HepG2 (cell line): ENCODE measurements around the gene RAD51. TPM values are rescaled to one million over a fixed set of nuclear protein-coding genes. Genes with fewer than 3 reads are reported as not detected.

ENCODE experiments used
- DDIT3 ChIP-seq: sonication (generic); formaldehyde crosslinking; IDR thresholded peaks from 2 replicates; pipeline ENCODE4 v1.4.0; 2020; ENCODE audit warnings: mild to moderate bottlenecking, missing genetic modification reagents
- FOXK2 ChIP-seq: fragments of 450-650 bp; IDR thresholded peaks from 2 replicates; pipeline ENCODE4 v1.6.1; 2016
- KDM2A ChIP-seq: sonication (generic); formaldehyde crosslinking; IDR thresholded peaks from 2 replicates; pipeline ENCODE4 v1.4.0; 2020; ENCODE audit warnings: low read depth, missing genetic modification reagents, borderline replicate concordance
- NFKBIZ ChIP-seq: IDR thresholded peaks from 2 replicates; pipeline ENCODE4 v1.6.1; 2018; ENCODE audit warnings: missing genetic modification reagents, missing compliant biosample characterization
- REPIN1 ChIP-seq: sonication (generic); formaldehyde crosslinking; IDR thresholded peaks from 2 replicates; pipeline ENCODE4 v1.8.0; 2022; ENCODE audit warnings: missing genetic modification reagents, low read depth, mild to moderate bottlenecking, borderline replicate concordance
- SNRNP70 ChIP-seq: fragments of 200-400 bp; formaldehyde crosslinking; IDR thresholded peaks from 2 replicates; pipeline ENCODE4 v1.6.1; 2017; ENCODE audit warnings: mild to moderate bottlenecking, low read depth, low read length, moderate library complexity
- ZBTB3 ChIP-seq: sonication (generic); formaldehyde crosslinking; IDR thresholded peaks from 2 replicates; pipeline ENCODE4 v1.4.0; 2020; ENCODE audit warnings: low read depth, mild to moderate bottlenecking, moderate library complexity, missing genetic modification reagents, borderline replicate concordance
- ZNF318 ChIP-seq: sonication (generic); formaldehyde crosslinking; IDR thresholded peaks from 2 replicates; pipeline ENCODE4 v1.4.0; 2020; ENCODE audit warnings: mild to moderate bottlenecking, missing genetic modification reagents
- ZNF646 ChIP-seq: sonication (generic); formaldehyde crosslinking; IDR thresholded peaks from 2 replicates; pipeline ENCODE4 v1.9.0; 2021; ENCODE audit warnings: mild to moderate bottlenecking, missing genetic modification reagents
- polyA plus RNA-seq, 8 experiments: library from polyadenylated mRNA; depleted of rRNA in 3 of 8; stranded (reverse) in 7 of 8; unstranded in 1 of 8; fragments of >200 nt; fragmentation: Illumina TruSeq in 4 of 8; extraction: Trizol in 4 of 8; gene quantifications; 2 replicates each; pipeline versions ENCODE4 v1.2.1 to v1.2.3, GENCODE V29; 2011 to 2016; ENCODE audit warnings: low read depth in 4 of 8, missing spikeins in 1 of 8, mixed read lengths in 1 of 8; ENCODE audit not compliant: insufficient read depth in 1 of 8
- total RNA-seq, 5 experiments: library from RNA; depleted of rRNA; stranded (reverse); fragments of >200 nt; fragmentation: Illumina TruSeq; extraction: Trizol; gene quantifications; 2 replicates each; pipeline ENCODE4 v1.2.3, GENCODE V29; 2016; ENCODE audit warnings: low read depth in 1 of 5
- TF ChIP-seq, protein P1 (sequence below): sonication (generic); formaldehyde crosslinking; IDR thresholded peaks from 2 replicates; pipeline ENCODE4 v1.9.0; 2022; ENCODE audit warnings: missing genetic modification reagents, mild to moderate bottlenecking, borderline replicate concordance

The RAD51 gene
- total and polyA plus RNA-seq, 2 of the 13 experiments (the other 11 are each of a cell fraction or from before 2014, with no cell fraction given) = 8.5 to 12.8 TPM

DNA sequence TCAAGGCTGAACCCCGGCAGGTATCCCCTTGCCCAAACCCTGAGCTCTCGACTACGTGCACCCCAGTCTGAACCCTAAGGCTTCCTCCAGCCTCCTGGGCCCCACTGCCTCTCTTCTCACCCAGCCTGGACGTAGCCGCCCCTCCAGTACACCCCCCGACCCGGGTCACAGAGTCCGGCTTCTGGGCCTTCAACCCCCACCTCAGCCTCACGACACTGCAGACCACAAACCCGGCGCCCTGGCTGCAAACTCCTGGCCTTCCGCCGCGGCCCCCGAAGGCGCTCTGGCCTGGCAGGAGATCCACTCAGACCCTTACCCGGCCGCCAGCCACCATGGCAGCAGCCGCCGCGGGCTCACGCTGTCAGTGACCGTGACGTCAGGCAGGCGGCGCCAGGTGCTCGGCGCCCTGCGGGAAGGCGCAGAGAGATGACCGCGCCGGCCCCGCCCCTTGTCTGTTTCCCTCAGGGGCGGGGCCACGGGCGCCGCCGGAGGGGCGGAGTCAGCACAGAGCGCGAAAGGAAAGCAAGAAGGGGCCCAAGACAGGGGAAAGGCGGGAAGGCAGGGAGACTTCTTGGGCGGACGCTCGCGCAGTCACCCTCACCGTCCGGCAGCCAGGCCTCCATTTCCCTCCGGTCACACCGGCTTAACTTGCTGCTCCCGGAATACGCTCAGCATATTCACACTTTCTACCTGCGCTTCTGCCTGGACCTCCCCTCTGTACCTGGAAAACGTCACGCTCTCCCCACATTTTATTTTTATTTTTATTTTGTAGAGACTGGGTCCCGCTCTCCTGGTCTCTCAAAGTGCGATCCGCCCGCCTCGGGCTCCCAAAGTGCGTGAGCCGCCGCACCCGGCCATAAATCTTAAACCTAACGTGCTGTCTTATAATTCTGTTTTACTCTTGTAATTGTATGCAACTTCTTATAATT is 60.2 kb downstream of the RAD51 start, which contains the start of gene RMDN3 (continued):
- TF ChIP-seq ZBTB3 (CRISPR knock-in tag) (no peak), ZNF318 (peak; percentile 72; the same call in 1 of the 2 replicates), SNRNP70 (no peak), DDIT3 (CRISPR knock-in tag) (no peak), FOXK2 (0 out of 2 replicates have a peak, but pooled peaks have one; percentile 16), REPIN1 (no peak; the same call in 1 of the 2 replicates), NFKBIZ (CRISPR knock-in tag) (no peak), ZNF646 (no peak), KDM2A (CRISPR knock-in tag) (peak; percentile 92)
- TF ChIP-seq, protein P1, sequence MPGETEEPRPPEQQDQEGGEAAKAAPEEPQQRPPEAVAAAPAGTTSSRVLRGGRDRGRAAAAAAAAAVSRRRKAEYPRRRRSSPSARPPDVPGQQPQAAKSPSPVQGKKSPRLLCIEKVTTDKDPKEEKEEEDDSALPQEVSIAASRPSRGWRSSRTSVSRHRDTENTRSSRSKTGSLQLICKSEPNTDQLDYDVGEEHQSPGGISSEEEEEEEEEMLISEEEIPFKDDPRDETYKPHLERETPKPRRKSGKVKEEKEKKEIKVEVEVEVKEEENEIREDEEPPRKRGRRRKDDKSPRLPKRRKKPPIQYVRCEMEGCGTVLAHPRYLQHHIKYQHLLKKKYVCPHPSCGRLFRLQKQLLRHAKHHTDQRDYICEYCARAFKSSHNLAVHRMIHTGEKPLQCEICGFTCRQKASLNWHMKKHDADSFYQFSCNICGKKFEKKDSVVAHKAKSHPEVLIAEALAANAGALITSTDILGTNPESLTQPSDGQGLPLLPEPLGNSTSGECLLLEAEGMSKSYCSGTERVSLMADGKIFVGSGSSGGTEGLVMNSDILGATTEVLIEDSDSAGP (CRISPR knock-in tag) = peak; percentile 68; the same call in 1 of the 2 replicates
